Measurements from ENCODE around the gene MLLT10. TPM values are rescaled to one million over a fixed set of nuclear protein-coding genes. Genes with fewer than 3 reads are reported as not detected.

The MLLT10 gene
- total and polyA plus RNA-seq, 9 of the 15 experiments (the other 6 are each of a cell fraction or from before 2014, with no cell fraction given): 18.8 to 81.4 (median 64.2) TPM

- TF ChIP-seq RNF219 (CRISPR knock-in tag; IDR thresholded peaks at IDR 0.05) (no peak), HDAC1 (IDR thresholded peaks at IDR 0.05) (no peak; a peak in 1 of 4 replicates), CBX3 (IDR thresholded peaks at IDR 0.05; ENCODE audit: borderline replicate concordance in 1 of 2, low read length in 2 of 2) (no peak; a peak in 1 of 3 replicates), RERE (CRISPR knock-in tag; IDR thresholded peaks at IDR 0.05; ENCODE audit: borderline replicate concordance) (no peak), POLR2AphosphoS5 (IDR thresholded peaks at IDR 0.05; ENCODE audit: control insufficient read depth, insufficient read depth, low read depth, low read length) (peak; percentile 57; the same call in 1 of the 2 replicates), BCL6 (CRISPR knock-in tag; IDR thresholded peaks at IDR 0.05) (no peak), CBX5 (IDR thresholded peaks at IDR 0.05; ENCODE audit: borderline replicate concordance, low read depth) (no peak), ZC3H8 (IDR thresholded peaks at IDR 0.05) (no peak), FOXP1 (CRISPR knock-in tag; IDR thresholded peaks at IDR 0.05) (no peak), EWSR1 (IDR thresholded peaks at IDR 0.05; ENCODE audit: borderline replicate concordance, low read depth, partially characterized antibody) (no peak), SRSF9 (IDR thresholded peaks at IDR 0.05; ENCODE audit: borderline replicate concordance, low read depth, low read length) (no peak), MLLT1 (IDR thresholded peaks at IDR 0.05) (no peak), CHCHD3 (CRISPR knock-in tag; IDR thresholded peaks at IDR 0.05) (no peak), ZNF232 (CRISPR knock-in tag; IDR thresholded peaks at IDR 0.05) (no peak), ERF (CRISPR knock-in tag; IDR thresholded peaks at IDR 0.05) (no peak), HDAC6 (IDR thresholded peaks at IDR 0.05; ENCODE audit: low read depth, low read length) (no peak), ZNF354B (CRISPR knock-in tag; IDR thresholded peaks at IDR 0.05) (no peak), ZNF584 (CRISPR knock-in tag; IDR thresholded peaks at IDR 0.05; ENCODE audit: low read depth) (no peak), RBM34 (IDR thresholded peaks at IDR 0.05; ENCODE audit: borderline replicate concordance, insufficient read depth, low read length) (no peak), GABPB2 (CRISPR knock-in tag; conservative IDR thresholded peaks at IDR 0.05) (no peak), CBFA2T2 (conservative IDR thresholded peaks at IDR 0.05) (no peak)
Observed at GRCh38 chr10:21495752-21496342, 38.2 kb upstream of the MLLT10 start (continued).
